Measurements from ENCODE around the gene FMN1.

GRCh38 chr15:32784581-32784980, 409.9 kb downstream of the FMN1 start:
- TF ChIP-seq HDAC2 (IDR thresholded peaks at IDR 0.05): no peak
- no peak for TF ChIP-seq CTCF (IDR thresholded peaks at IDR 0.05 in 2 of 3, conservative IDR thresholded peaks at IDR 0.05 in 1 of 3; ENCODE audit: control insufficient read depth in 2 of 3, extremely low read depth in 1 of 3, insufficient read depth in 1 of 3, low read depth in 3 of 3, low read length in 3 of 3)

Data from GM12878 (cell line).